Body of pancreas (tissue), 4 donors: Measurements from ENCODE around the gene AGPAT4.

Experiments used
- CTCF ChIP-seq, 7 experiments: fragments of 450-650 bp in 4 of 7; fragments of 200-600 bp in 3 of 7; sonication (generic) in 3 of 7; IDR thresholded peaks; one replicate each; pipeline ENCODE4 v1.5.1; 2016 to 2019; ENCODE audit warnings: antibody characterized with exemption in 7 of 7
- POLR2A ChIP-seq, 3 donors: fragments of 450-650 bp; IDR thresholded peaks; one replicate each; pipeline ENCODE4 v1.6.1; 2016; ENCODE audit warnings: antibody characterized with exemption in 3 of 3, mild to moderate bottlenecking in 2 of 3

DNA sequence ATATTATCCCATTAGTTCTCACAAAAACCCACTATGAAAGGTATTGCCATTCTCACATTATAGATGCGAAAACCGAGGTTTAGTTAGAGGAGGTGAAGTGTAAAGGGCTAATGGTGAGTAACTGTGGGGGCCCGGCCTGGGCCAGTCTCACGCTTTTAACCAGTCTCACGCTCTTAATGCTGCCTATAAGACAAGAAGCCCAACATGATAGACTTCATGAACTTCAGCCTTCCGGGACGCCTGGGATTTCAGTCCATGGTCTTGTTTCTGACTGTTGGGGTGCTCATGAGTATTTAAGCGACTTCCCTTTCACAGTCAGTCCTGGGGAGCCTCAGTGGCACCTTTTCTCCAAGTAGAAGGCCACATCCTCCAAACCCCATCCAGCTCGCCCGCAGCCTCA is 31.7 kb downstream of the AGPAT4 start:
- TF ChIP-seq POLR2A (IDR thresholded peaks at IDR 0.05) (no peak), CTCF (IDR thresholded peaks at IDR 0.05) (no peak)
